ENCODE results near the gene RSPO1.

DNA sequence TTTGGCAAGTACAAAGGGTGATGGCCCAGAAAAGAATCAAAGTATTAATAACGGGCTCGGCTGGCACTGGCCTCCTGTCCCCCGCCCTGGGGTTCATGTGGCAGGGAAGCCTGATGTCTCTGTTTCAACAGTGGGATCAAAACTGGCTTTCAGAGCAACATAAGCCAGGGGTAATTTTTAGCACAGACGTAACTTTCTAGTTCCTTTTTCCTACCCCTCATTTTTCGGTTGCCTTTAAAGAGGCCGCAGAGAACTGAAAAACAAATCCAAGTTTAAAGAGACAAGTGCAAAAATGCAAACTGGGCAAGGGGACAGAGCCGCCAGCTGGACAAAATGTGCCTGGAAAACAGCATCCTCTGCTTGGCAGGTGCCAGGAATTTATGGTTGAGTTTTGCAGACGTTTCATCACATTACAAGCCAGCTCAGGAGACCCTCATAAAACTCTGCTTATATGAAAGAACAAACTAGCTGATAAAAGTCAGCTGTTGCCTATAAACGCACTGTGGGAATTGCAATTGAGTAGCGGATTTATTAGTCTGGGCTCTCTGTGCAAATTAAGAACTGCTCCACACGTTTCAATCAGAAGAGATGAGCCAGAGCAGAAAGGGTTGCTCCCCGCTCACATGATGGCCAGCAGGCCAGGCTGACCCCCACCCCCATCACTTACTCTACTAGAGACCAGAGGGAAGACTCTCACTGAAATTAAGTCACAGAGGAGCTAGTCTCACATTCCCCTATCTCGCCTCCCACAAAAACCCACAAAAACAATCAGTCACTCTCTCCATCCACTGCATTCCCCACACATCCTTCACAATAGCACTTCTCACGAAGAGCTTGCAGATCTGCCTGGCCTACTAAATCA lies 41.8 kb upstream of the RSPO1 start:
- TF ChIP-seq, protein P1, sequence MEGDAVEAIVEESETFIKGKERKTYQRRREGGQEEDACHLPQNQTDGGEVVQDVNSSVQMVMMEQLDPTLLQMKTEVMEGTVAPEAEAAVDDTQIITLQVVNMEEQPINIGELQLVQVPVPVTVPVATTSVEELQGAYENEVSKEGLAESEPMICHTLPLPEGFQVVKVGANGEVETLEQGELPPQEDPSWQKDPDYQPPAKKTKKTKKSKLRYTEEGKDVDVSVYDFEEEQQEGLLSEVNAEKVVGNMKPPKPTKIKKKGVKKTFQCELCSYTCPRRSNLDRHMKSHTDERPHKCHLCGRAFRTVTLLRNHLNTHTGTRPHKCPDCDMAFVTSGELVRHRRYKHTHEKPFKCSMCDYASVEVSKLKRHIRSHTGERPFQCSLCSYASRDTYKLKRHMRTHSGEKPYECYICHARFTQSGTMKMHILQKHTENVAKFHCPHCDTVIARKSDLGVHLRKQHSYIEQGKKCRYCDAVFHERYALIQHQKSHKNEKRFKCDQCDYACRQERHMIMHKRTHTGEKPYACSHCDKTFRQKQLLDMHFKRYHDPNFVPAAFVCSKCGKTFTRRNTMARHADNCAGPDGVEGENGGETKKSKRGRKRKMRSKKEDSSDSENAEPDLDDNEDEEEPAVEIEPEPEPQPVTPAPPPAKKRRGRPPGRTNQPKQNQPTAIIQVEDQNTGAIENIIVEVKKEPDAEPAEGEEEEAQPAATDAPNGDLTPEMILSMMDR (IDR thresholded peaks at IDR 0.05): no peak
- TF ChIP-seq POLR2A (IDR thresholded peaks at IDR 0.05): no peak
